Fibroblast of villous mesenchyme (primary cell): Measurements from ENCODE around the gene CWC27. TPM values are rescaled to one million over a fixed set of nuclear protein-coding genes. Genes with fewer than 3 reads are reported as not detected.
A peak's percentile ranks its signal among the peaks of the same experiment; 100 is the strongest.

Experiments
- DNase-seq: peaks from one replicate; pipeline ENCODE4 v3.0.0-alpha.2; 2010; ENCODE audit warnings: low read depth
- H3K4me3 ChIP-seq: 2 replicates; pipeline ENCODE4 v1.5.1; 2011; ENCODE audit warnings: low read depth, mild to moderate bottlenecking, low read length
- total RNA-seq: library from RNA; depleted of rRNA; stranded (reverse); fragments of >200 nt; gene quantifications from 2 replicates; pipeline ENCODE4 v1.2.3, GENCODE V29; 2012
- TF ChIP-seq, protein P1 (sequence below): IDR thresholded peaks from 2 replicates; pipeline ENCODE4 v1.5.1; 2012; ENCODE audit warnings: low read depth, mild to moderate bottlenecking, low read length; ENCODE audit not compliant: insufficient read depth

The CWC27 gene, protein sequence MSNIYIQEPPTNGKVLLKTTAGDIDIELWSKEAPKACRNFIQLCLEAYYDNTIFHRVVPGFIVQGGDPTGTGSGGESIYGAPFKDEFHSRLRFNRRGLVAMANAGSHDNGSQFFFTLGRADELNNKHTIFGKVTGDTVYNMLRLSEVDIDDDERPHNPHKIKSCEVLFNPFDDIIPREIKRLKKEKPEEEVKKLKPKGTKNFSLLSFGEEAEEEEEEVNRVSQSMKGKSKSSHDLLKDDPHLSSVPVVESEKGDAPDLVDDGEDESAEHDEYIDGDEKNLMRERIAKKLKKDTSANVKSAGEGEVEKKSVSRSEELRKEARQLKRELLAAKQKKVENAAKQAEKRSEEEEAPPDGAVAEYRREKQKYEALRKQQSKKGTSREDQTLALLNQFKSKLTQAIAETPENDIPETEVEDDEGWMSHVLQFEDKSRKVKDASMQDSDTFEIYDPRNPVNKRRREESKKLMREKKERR
- 13.2 and 16.0 TPM in 2 replicates for total RNA-seq

GRCh38 chr5:64768358-64769312 is at the start of gene CWC27, which contains the start of gene SREK1IP1:
Gene CWC27 (plus strand): TSS chr5:64768930. CDS start chr5:64769147, 217 bp downstream.
Gene SREK1IP1 (minus strand): TSS chr5:64768691. CDS start chr5:64768517, 174 bp downstream.
- H3K4me3 ChIP-seq = peak within 1 kb of the TSS; percentile 83
- peak; percentile 92 for DNase-seq
- TF ChIP-seq, protein P1, sequence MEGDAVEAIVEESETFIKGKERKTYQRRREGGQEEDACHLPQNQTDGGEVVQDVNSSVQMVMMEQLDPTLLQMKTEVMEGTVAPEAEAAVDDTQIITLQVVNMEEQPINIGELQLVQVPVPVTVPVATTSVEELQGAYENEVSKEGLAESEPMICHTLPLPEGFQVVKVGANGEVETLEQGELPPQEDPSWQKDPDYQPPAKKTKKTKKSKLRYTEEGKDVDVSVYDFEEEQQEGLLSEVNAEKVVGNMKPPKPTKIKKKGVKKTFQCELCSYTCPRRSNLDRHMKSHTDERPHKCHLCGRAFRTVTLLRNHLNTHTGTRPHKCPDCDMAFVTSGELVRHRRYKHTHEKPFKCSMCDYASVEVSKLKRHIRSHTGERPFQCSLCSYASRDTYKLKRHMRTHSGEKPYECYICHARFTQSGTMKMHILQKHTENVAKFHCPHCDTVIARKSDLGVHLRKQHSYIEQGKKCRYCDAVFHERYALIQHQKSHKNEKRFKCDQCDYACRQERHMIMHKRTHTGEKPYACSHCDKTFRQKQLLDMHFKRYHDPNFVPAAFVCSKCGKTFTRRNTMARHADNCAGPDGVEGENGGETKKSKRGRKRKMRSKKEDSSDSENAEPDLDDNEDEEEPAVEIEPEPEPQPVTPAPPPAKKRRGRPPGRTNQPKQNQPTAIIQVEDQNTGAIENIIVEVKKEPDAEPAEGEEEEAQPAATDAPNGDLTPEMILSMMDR = peak; percentile 22

GRCh38 chr5:64722588-64722987 is 46.1 kb upstream of the CWC27 start:
- no peak overlapping the region for H3K4me3 ChIP-seq
- no peak for DNase-seq
- TF ChIP-seq, protein P1 = no peak

- no peak for DNase-seq
- no peak overlapping the region for H3K4me3 ChIP-seq
- TF ChIP-seq, protein P1 = no peak
Measured at GRCh38 chr5:64727150-64727549, 41.6 kb upstream of the CWC27 start.

DNA sequence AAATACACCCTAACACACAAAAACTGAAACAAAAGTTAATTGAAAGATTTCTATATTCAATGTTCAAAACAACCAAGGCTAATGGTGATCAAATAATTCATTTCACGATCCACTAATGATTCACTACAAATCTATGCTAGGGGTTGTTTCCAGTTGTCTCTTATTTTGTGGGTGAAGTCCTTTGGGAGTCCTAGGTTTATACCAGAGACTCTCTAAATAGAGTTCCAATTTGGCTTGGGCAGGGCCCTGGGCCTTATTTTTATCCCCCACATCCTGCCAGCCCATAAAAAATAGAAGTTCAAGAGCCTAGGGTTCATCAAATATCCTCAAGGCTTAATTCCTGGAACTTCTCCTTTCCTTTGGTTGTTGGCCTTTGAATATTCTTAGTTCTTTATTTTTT is 26.3 kb upstream of the CWC27 start:
- DNase-seq = no peak
- H3K4me3 ChIP-seq = no peak overlapping the region
- TF ChIP-seq, protein P1 = no peak

DNA sequence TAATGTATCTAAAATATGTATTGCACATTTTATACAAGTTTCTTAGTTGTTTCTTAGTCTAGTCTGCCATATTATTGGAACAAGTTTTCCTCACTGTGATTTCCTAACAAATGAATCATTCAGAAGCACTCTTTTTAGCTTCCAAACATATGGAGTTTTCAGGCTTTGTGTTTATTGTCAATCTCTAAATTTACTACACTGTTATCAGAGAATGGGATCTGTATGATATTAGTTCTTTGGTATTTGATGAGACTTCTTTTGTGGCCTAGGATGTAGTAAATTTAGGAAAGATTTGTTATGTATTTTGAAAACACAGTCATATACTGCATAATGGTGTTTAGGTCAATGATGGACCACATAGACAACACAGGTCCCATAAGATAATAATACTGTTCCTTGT is 25.9 kb upstream of the CWC27 start:
- peak; percentile 53 for DNase-seq
- TF ChIP-seq, protein P1 = no peak
- H3K4me3 ChIP-seq = no peak overlapping the region

DNA sequence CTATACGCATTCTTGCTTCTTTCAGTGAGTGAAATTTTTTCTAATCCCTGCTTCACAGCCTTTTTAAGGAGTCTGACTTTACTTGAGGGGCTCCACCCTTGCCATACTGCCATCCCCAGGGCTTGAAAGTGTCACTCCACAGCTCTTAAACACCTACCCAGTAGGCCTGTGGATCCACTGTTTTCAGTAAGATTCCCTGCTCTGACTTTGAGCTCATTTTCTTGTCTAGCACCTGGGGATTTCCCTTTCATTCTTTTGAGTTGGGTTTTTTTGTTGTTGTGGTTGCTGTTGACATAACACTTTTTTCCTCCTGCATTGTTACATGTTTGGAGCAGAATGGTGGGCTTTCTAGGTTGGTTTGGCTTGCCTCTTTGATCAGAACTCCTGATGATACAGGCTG is 23.8 kb upstream of the CWC27 start:
- DNase-seq = no peak
- TF ChIP-seq, protein P1 = no peak
- H3K4me3 ChIP-seq = no peak overlapping the region
